ENCODE data around the gene EFCAB6.

EFCAB6 gene

GRCh38 chr22:43569111-43569510 lies 243.0 kb downstream of the EFCAB6 start:
- DNase-seq: no peak

GRCh38 chr22:43567691-43568324 lies 244.3 kb downstream of the EFCAB6 start:
- DNase-seq: no peak

- DNase-seq: no peak
Observed at GRCh38 chr22:43566561-43567332, 245.4 kb downstream of the EFCAB6 start.

GRCh38 chr22:43566021-43566420 lies 246.1 kb downstream of the EFCAB6 start:
- DNase-seq: no peak

GRCh38 chr22:43564859-43565258 lies 247.2 kb downstream of the EFCAB6 start:
- DNase-seq: no peak

GRCh38 chr22:43563571-43563970 lies 248.5 kb downstream of the EFCAB6 start:
- DNase-seq: no peak

- no peak for DNase-seq
Observed at GRCh38 chr22:43562843-43563242, 249.3 kb downstream of the EFCAB6 start.

- no peak for DNase-seq
Observed at GRCh38 chr22:43561415-43562178, 250.5 kb downstream of the EFCAB6 start.

GRCh38 chr22:43560651-43561050 lies 251.5 kb downstream of the EFCAB6 start:
- no peak for DNase-seq

- DNase-seq: no peak
Observed at GRCh38 chr22:43555561-43556515, 256.3 kb downstream of the EFCAB6 start.

- DNase-seq: no peak
Observed at GRCh38 chr22:43554694-43555365, 257.3 kb downstream of the EFCAB6 start.

- DNase-seq: no peak
Observed at GRCh38 chr22:43554259-43554636, 257.9 kb downstream of the EFCAB6 start.

- DNase-seq: no peak
Observed at GRCh38 chr22:43553451-43554258, 258.4 kb downstream of the EFCAB6 start.

- no peak for DNase-seq
Observed at GRCh38 chr22:43550672-43551071, 261.4 kb downstream of the EFCAB6 start.

GRCh38 chr22:43550024-43550620 lies 262.0 kb downstream of the EFCAB6 start:
- DNase-seq: no peak

GRCh38 chr22:43546186-43546585 lies 265.9 kb downstream of the EFCAB6 start:
- no peak for DNase-seq

GRCh38 chr22:43544289-43544673 lies 267.8 kb downstream of the EFCAB6 start:
- no peak for DNase-seq

- DNase-seq: no peak
Observed at GRCh38 chr22:43543522-43544288, 268.4 kb downstream of the EFCAB6 start.

GRCh38 chr22:43542681-43543521 lies 269.2 kb downstream of the EFCAB6 start:
- no peak for DNase-seq

Measured in fibroblast of skin of right quadriceps (primary cell).